ENCODE results near the gene MC2R.

MC2R gene

DNA sequence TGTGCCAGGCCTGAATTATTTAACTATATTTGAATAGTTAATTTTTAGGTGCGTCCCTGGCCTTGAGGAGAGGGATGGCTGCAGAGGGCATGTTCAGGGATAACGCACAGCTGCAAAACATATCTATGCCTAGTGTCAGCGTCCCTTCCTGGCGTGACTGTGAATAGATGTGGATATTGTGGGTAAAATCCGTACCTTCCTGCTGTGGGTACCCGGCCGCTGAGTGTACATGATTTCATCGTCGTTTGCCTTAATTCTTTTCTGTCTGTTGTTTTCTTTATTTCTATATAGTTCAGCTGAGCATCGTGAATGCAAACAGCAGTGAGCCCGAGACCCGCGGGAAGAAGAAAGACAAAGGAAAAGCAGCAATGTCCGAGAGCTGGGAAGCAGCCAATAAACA lies 25.0 kb upstream of the MC2R start:
- Histone ChIP-seq H3K9me3 (ENCODE audit: insufficient read depth, low read length) (no peaks in the 10 kb centered on the region), H3K4me2 (ENCODE audit: low read depth, low read length, poor library complexity, severe bottlenecking) (no peak overlapping the region), H3K27ac (ENCODE audit: low read depth, low read length) (no peak overlapping the region), H3K27me3 (ENCODE audit: low read length) (no peaks in the 10 kb centered on the region), H3F3A (ENCODE audit: insufficient read depth) (no peaks in the 10 kb centered on the region), H4K20me1 (ENCODE audit: low read depth, low read length) (no peaks in the 10 kb centered on the region), H3K9me2 (replicated peaks; ENCODE audit: insufficient read depth, low read length) (no peaks in the 10 kb centered on the region), H3K4me3 (ENCODE audit: insufficient read depth, low read length, poor library complexity, severe bottlenecking) (no peak overlapping the region), H3K36me3 (ENCODE audit: low read length) (no peaks in the 10 kb centered on the region), H3K9ac (ENCODE audit: low read length) (no peak overlapping the region), H2AFZ (ENCODE audit: low read depth, low read length, severe bottlenecking) (no peak overlapping the region), H3K79me2 (ENCODE audit: insufficient read depth, low read length) (no peaks in the 10 kb centered on the region)
- TF ChIP-seq CTCF (IDR thresholded peaks at IDR 0.05; ENCODE audit: insufficient read depth, low read length, poor library complexity, severe bottlenecking) (no peak), EZH2phosphoT487 (conservative IDR thresholded peaks at IDR 0.05; ENCODE audit: low read length) (no peak)

DNA sequence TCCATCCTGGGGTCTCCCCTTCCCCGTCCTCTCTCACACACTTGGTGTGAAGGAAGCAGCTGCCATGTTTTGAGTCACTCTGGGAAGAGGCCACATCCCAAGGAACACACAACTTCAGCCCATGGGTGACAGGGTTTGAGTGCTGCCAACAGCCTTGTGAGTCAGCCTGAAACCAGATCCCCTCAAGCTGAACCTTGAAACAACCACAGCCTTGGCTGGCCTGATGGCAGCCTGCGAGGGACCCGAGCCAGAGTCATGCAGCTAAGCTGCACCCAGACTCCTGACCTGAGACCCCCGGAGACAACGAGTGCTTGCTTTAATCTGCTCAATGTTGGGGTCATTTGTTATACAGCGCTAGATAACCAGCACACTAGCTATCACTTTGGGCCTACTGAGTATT lies 19.3 kb upstream of the MC2R start:
- no peaks in the 10 kb centered on the region for H3K36me3 ChIP-seq (ENCODE audit: low read length)
- H3K9me3 ChIP-seq (ENCODE audit: insufficient read depth, low read length): no peaks in the 10 kb centered on the region
- no peaks in the 10 kb centered on the region for H3K79me2 ChIP-seq (ENCODE audit: insufficient read depth, low read length)
- H3K27ac ChIP-seq (ENCODE audit: low read depth, low read length): no peak overlapping the region
- no peak overlapping the region for H3K4me2 ChIP-seq (ENCODE audit: low read depth, low read length, poor library complexity, severe bottlenecking)
- H3K9ac ChIP-seq (ENCODE audit: low read length): no peak overlapping the region
- no peaks in the 10 kb centered on the region for H3K27me3 ChIP-seq (ENCODE audit: low read length)
- TF ChIP-seq EZH2phosphoT487 (conservative IDR thresholded peaks at IDR 0.05; ENCODE audit: low read length): no peak
- TF ChIP-seq CTCF (IDR thresholded peaks at IDR 0.05; ENCODE audit: insufficient read depth, low read length, poor library complexity, severe bottlenecking): no peak
- H3K9me2 ChIP-seq (replicated peaks; ENCODE audit: insufficient read depth, low read length): no peaks in the 10 kb centered on the region
- H2AFZ ChIP-seq (ENCODE audit: low read depth, low read length, severe bottlenecking): no peak overlapping the region
- no peaks in the 10 kb centered on the region for H3F3A ChIP-seq (ENCODE audit: insufficient read depth)
- H3K4me3 ChIP-seq (ENCODE audit: insufficient read depth, low read length, poor library complexity, severe bottlenecking): no peak overlapping the region
- no peaks in the 10 kb centered on the region for H4K20me1 ChIP-seq (ENCODE audit: low read depth, low read length)

- TF ChIP-seq EZH2phosphoT487 (conservative IDR thresholded peaks at IDR 0.05; ENCODE audit: low read length): no peak
- no peak for TF ChIP-seq CTCF (IDR thresholded peaks at IDR 0.05; ENCODE audit: insufficient read depth, low read length, poor library complexity, severe bottlenecking)
- Histone ChIP-seq H3K9ac (ENCODE audit: low read length) (no peak overlapping the region), H3K36me3 (ENCODE audit: low read length) (no peaks in the 10 kb centered on the region), H3K9me2 (replicated peaks; ENCODE audit: insufficient read depth, low read length) (no peaks in the 10 kb centered on the region), H3K4me2 (ENCODE audit: low read depth, low read length, poor library complexity, severe bottlenecking) (no peak overlapping the region), H4K20me1 (ENCODE audit: low read depth, low read length) (no peaks in the 10 kb centered on the region), H3K27me3 (ENCODE audit: low read length) (no peaks in the 10 kb centered on the region), H3K27ac (ENCODE audit: low read depth, low read length) (no peak overlapping the region), H3K9me3 (ENCODE audit: insufficient read depth, low read length) (no peaks in the 10 kb centered on the region), H3K79me2 (ENCODE audit: insufficient read depth, low read length) (no peaks in the 10 kb centered on the region), H3K4me3 (ENCODE audit: insufficient read depth, low read length, poor library complexity, severe bottlenecking) (no peak overlapping the region), H3F3A (ENCODE audit: insufficient read depth) (no peaks in the 10 kb centered on the region), H2AFZ (ENCODE audit: low read depth, low read length, severe bottlenecking) (no peak overlapping the region)
Measured at GRCh38 chr18:13934058-13934457, 18.7 kb upstream of the MC2R start.

Measured in SU-DHL-6 (cell line).